K562 (cell line): ENCODE results near the gene PGBD1. TPM values are rescaled to one million over a fixed set of nuclear protein-coding genes. Genes with fewer than 3 reads are reported as not detected.

Source experiments
- ARID3A ChIP-seq: IDR thresholded peaks from 2 replicates; pipeline ENCODE4 v1.6.1; 2012; ENCODE audit warnings: low read depth, low read length, improper control_type of control experiment, borderline replicate concordance
- CHD4 ChIP-seq: fragments of 200-600 bp; sonication (generic); IDR thresholded peaks from 3 replicates; pipeline ENCODE4 v1.6.1; 2012; ENCODE audit warnings: low read depth, mild to moderate bottlenecking, mixed read lengths, low read length, inconsistent platforms; ENCODE audit not compliant: insufficient read depth, insufficient replicate concordance, poor library complexity, severe bottlenecking
- ELF4 ChIP-seq: fragments of 450-650 bp; formaldehyde crosslinking; IDR thresholded peaks from 2 replicates; pipeline ENCODE4 v1.4.0; 2022; ENCODE audit warnings: missing genetic modification characterization
- EP300 ChIP-seq: IDR thresholded peaks from 2 replicates; pipeline ENCODE4 v1.6.1; 2012; ENCODE audit warnings: low read length, improper control_type of control experiment
- GABPB1 ChIP-seq: sonication (generic); formaldehyde crosslinking; IDR thresholded peaks from 2 replicates; pipeline ENCODE4 v1.8.0; 2022; ENCODE audit warnings: mild to moderate bottlenecking, missing genetic modification reagents
- HNRNPLL ChIP-seq: fragments of 200-400 bp; formaldehyde crosslinking; IDR thresholded peaks from 2 replicates; pipeline ENCODE4 v1.6.1; 2017; ENCODE audit warnings: low read length, low read depth, mild to moderate bottlenecking; ENCODE audit not compliant: poor library complexity, severe bottlenecking
- MTA3 ChIP-seq: fragments of 450-650 bp; formaldehyde crosslinking; IDR thresholded peaks from 2 replicates; pipeline ENCODE4 v1.6.1; 2017; ENCODE audit warnings: mild to moderate bottlenecking, borderline replicate concordance
- RBM14 ChIP-seq: fragments of 200-400 bp; formaldehyde crosslinking; IDR thresholded peaks from 2 replicates; pipeline ENCODE4 v1.6.1; 2018; ENCODE audit warnings: low read depth, mild to moderate bottlenecking, low read length, moderate library complexity, borderline replicate concordance; ENCODE audit not compliant: insufficient read depth
- SAP30 ChIP-seq: fragments of 200-600 bp; sonication (generic); IDR thresholded peaks from 2 replicates; pipeline ENCODE4 v1.6.1; 2012; ENCODE audit warnings: borderline replicate concordance, low read depth, mild to moderate bottlenecking, moderate library complexity, low read length, control low read depth, inconsistent platforms; ENCODE audit not compliant: insufficient read depth, poor library complexity, severe bottlenecking
- SMAD1 ChIP-seq: fragments of 150-350 bp; IDR thresholded peaks from 2 replicates; pipeline ENCODE4 v1.6.1; 2014; ENCODE audit warnings: low read length, low read depth; ENCODE audit not compliant: partially characterized antibody
- SMARCC2 ChIP-seq: fragments of 450-650 bp; IDR thresholded peaks from 2 replicates; pipeline ENCODE4 v1.6.1; 2017; ENCODE audit warnings: antibody characterized with exemption, moderate library complexity, mild to moderate bottlenecking, low read depth
- SNIP1 ChIP-seq: fragments of 450-650 bp; IDR thresholded peaks from 2 replicates; pipeline ENCODE4 v1.7.1; 2017; ENCODE audit warnings: low read depth, mild to moderate bottlenecking
- ZNF23 ChIP-seq: fragments of 250-450 bp; sonication (Bioruptor Pico); IDR thresholded peaks from 2 replicates; pipeline ENCODE4 v1.4.0; 2020; ENCODE audit warnings: mild to moderate bottlenecking
- ZNF589 ChIP-seq: fragments of 200-800 bp; sonication (Bioruptor generic); IDR thresholded peaks from 2 replicates; pipeline ENCODE4 v1.6.1; 2016; ENCODE audit warnings: low read depth, missing genetic modification characterization, missing compliant biosample characterization
- polyA plus RNA-seq, 8 experiments: library from polyadenylated mRNA; depleted of rRNA in 4 of 8; stranded (reverse) in 5 of 8; unstranded in 3 of 8; fragments of >200 nt; fragmentation: Nextera tagmentation in 2 of 8; fragmentation: Illumina TruSeq in 1 of 8; extraction: Ambion mirVana in 2 of 8; extraction: Trizol in 1 of 8; gene quantifications; 2 replicates each; pipeline versions ENCODE4 v1.2.1 to v1.2.3, GENCODE V29; 2011 to 2014; ENCODE audit warnings: inconsistent platforms in 1 of 8, missing spikeins in 1 of 8
- total RNA-seq, 7 experiments: library from RNA; depleted of rRNA in 6 of 7; stranded (reverse); fragments of >200 nt in 6 of 7; fragmentation: Illumina TruSeq in 2 of 7; extraction: Trizol in 2 of 7; gene quantifications; 2 replicates each; pipeline versions ENCODE4 v1.2.1 to v1.2.3, GENCODE V29; 2011 to 2021; ENCODE audit warnings: low replicate concordance in 1 of 7
- TF ChIP-seq, protein P1 (sequence below): fragments of 450-650 bp; formaldehyde crosslinking; IDR thresholded peaks from 2 replicates; pipeline ENCODE4 v1.4.0; 2020; ENCODE audit warnings: mild to moderate bottlenecking, moderate library complexity
- TF ChIP-seq, protein P2 (sequence below), 2 experiments: fragments of 450-650 bp; conservative IDR thresholded peaks; 2 replicates each; pipeline ENCODE4 v1.6.1; 2017; ENCODE audit warnings: mild to moderate bottlenecking in 2 of 2, moderate library complexity in 2 of 2
- TF ChIP-seq, protein P3 (sequence below): sonication (generic); formaldehyde crosslinking; IDR thresholded peaks from 2 replicates; pipeline ENCODE4 v1.8.0; 2022; ENCODE audit warnings: mild to moderate bottlenecking, missing genetic modification reagents

Gene PGBD1
- total and polyA plus RNA-seq, 9 of the 15 experiments (the other 6 are each of a cell fraction or from before 2014, with no cell fraction given) = 3.3 to 9.0 (median 7.3) TPM

DNA sequence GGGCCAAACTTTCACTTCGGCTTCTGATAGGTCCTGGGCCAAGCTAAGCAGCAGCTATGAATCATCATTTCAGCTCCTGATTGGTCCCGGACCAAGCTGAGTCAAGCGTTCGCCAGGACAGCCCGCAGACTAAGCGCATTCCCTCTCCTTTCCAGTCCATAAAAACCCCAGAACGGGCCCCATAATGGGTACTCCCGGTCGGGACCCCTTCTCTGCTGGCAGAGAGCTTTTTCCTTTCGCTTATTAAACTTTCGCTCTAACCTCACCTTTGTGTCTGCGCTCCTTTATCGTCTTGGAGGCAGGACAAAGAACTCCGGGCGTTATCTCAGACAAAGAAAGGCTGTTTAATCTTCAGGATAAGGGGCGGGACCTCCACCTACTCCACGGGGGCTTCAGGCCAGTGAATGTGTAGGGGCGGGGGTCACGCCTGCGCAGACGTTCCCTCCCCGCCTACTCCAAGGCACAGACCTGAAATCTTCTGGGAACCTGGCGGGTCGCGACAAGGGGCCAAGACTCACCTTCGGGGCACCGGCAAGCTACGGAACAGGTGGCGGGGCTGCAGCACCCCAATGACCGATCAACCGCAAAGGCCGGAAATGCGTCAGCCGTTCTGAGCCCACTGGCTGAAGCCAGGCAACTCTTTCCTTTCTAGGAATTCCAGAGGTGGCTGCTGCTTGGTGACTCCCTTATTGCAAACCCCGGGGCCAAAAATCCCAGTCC lies 54.4 kb downstream of the PGBD1 start, which contains the start of gene ZSCAN31 (continued):
- TF ChIP-seq ZNF589 (CRISPR knock-in tag) (peak; percentile 22; the same call in 1 of the 2 replicates), SMAD1 (peak; percentile 96), SNIP1 (no peak), HNRNPLL (peak; percentile 58), SMARCC2 (no peak), MTA3 (no peak; the same call in 1 of the 2 replicates), ARID3A (no peak), ELF4 (CRISPR knock-in tag) (peak; percentile 5; the same call in 1 of the 2 replicates), ZNF23 (CRISPR knock-in tag) (0 out of 2 replicates have a peak, but pooled peaks have one; percentile 40), GABPB1 (CRISPR knock-in tag) (peak; percentile 91), EP300 (peak; percentile 8; the same call in 1 of the 2 replicates), SAP30 (no peak), RBM14 (0 out of 2 replicates have a peak, but pooled peaks have one; percentile 91), CHD4 (no peak)
- TF ChIP-seq, protein P1, sequence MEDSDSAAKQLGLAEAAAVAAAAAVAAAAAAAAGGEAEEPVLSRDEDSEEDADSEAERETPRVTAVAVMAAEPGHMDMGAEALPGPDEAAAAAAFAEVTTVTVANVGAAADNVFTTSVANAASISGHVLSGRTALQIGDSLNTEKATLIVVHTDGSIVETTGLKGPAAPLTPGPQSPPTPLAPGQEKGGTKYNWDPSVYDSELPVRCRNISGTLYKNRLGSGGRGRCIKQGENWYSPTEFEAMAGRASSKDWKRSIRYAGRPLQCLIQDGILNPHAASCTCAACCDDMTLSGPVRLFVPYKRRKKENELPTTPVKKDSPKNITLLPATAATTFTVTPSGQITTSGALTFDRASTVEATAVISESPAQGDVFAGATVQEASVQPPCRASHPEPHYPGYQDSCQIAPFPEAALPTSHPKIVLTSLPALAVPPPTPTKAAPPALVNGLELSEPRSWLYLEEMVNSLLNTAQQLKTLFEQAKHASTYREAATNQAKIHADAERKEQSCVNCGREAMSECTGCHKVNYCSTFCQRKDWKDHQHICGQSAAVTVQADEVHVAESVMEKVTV = peak; percentile 25
- TF ChIP-seq, protein P2, sequence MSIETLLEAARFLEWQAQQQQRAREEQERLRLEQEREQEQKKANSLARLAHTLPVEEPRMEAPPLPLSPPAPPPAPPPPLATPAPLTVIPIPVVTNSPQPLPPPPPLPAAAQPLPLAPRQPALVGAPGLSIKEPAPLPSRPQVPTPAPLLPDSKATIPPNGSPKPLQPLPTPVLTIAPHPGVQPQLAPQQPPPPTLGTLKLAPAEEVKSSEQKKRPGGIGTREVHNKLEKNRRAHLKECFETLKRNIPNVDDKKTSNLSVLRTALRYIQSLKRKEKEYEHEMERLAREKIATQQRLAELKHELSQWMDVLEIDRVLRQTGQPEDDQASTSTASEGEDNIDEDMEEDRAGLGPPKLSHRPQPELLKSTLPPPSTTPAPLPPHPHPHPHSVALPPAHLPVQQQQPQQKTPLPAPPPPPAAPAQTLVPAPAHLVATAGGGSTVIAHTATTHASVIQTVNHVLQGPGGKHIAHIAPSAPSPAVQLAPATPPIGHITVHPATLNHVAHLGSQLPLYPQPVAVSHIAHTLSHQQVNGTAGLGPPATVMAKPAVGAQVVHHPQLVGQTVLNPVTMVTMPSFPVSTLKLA (conservative IDR thresholded peaks at IDR 0.05) = peak in 1 of 2 experiments; percentile 22; a peak in 1 of 4 replicates
- TF ChIP-seq, protein P3, sequence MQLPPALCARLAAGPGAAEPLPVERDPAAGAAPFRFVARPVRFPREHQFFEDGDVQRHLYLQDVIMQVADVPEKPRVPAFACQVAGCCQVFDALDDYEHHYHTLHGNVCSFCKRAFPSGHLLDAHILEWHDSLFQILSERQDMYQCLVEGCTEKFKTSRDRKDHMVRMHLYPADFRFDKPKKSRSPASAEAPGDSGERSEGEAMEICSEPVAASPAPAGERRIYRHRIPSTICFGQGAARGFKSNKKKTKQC (CRISPR knock-in tag) = peak; percentile 87; the same call in 1 of the 2 replicates
